ENCODE results near the gene MEOX1.

MEOX1 gene

DNA sequence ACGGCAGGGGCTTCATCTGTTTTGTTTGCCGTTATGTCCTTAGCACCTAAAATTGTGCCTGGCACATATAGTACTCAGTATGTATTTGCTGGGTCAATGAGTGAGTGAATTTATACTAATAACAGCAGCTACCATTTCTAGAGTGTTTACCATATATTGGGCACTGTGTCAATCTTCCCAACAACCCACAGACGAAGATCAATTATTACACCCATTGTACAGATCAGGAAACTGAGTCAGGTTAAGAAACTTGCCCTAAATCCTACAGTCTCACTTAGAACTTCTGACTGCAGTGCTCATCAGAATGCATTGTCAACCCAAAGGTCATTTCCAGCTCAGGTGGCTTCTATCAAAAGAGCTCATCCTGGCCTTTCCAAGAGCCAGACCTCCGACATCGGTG, 44.5 kb upstream of the MEOX1 start:
- Histone ChIP-seq H2AFZ (ENCODE audit: low read depth) (no peak overlapping the region), H3K79me2 (ENCODE audit: insufficient read depth, low read depth) (no peaks in the 10 kb centered on the region), H3K9ac (no peak overlapping the region), H4K20me1 (ENCODE audit: insufficient read depth) (no peaks in the 10 kb centered on the region), H3K4me1 (ENCODE audit: low read depth, poor library complexity, severe bottlenecking) (peaks cover 11% of the 10 kb centered on the region), H3K27me3 (ENCODE audit: insufficient read depth, low read depth) (peaks cover 8% of the 10 kb centered on the region; the same call in 1 of the 2 replicates), H3K4me3 (IDR thresholded peaks at IDR 0.05; ENCODE audit: insufficient read depth, low read depth, low read length) (no peak overlapping the region), H3K36me3 (ENCODE audit: insufficient read depth) (no peaks in the 10 kb centered on the region), H3K27ac (no peak overlapping the region), H3K4me2 (no peak overlapping the region)
- TF ChIP-seq, protein P1, sequence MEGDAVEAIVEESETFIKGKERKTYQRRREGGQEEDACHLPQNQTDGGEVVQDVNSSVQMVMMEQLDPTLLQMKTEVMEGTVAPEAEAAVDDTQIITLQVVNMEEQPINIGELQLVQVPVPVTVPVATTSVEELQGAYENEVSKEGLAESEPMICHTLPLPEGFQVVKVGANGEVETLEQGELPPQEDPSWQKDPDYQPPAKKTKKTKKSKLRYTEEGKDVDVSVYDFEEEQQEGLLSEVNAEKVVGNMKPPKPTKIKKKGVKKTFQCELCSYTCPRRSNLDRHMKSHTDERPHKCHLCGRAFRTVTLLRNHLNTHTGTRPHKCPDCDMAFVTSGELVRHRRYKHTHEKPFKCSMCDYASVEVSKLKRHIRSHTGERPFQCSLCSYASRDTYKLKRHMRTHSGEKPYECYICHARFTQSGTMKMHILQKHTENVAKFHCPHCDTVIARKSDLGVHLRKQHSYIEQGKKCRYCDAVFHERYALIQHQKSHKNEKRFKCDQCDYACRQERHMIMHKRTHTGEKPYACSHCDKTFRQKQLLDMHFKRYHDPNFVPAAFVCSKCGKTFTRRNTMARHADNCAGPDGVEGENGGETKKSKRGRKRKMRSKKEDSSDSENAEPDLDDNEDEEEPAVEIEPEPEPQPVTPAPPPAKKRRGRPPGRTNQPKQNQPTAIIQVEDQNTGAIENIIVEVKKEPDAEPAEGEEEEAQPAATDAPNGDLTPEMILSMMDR (conservative IDR thresholded peaks at IDR 0.05; ENCODE audit: low read depth, low read length) = no peak

DNA sequence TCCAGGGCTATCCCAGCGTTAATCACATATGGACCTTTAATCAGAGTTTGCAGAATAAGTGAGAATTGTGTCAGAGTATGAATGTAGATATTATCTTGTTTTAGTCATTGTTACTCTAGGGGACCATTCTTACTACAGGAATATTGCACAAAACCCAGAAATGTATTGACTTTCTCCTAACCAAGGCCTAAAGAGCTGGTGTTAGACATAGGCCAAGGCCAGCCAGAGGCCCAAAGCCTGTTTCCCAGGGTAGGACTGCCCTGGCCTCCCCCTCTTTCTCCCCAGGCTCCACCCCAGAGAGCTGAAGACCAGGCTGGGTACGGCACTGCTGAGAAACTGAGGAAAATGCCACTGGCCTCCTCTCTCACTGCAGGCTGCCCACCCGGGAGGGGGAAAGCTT, 41.9 kb upstream of the MEOX1 start:
- no peaks in the 10 kb centered on the region for H4K20me1 ChIP-seq (ENCODE audit: insufficient read depth)
- H3K36me3 ChIP-seq (ENCODE audit: insufficient read depth) = no peaks in the 10 kb centered on the region
- no peak overlapping the region for H3K4me2 ChIP-seq
- H3K27me3 ChIP-seq (ENCODE audit: insufficient read depth, low read depth) = peaks cover 24% of the 10 kb centered on the region
- H2AFZ ChIP-seq (ENCODE audit: low read depth) = no peak overlapping the region
- H3K4me3 ChIP-seq (IDR thresholded peaks at IDR 0.05; ENCODE audit: insufficient read depth, low read depth, low read length) = no peak overlapping the region
- TF ChIP-seq, protein P1 (conservative IDR thresholded peaks at IDR 0.05; ENCODE audit: low read depth, low read length) = no peak
- peaks cover 19% of the 10 kb centered on the region for H3K4me1 ChIP-seq (ENCODE audit: low read depth, poor library complexity, severe bottlenecking)
- H3K79me2 ChIP-seq (ENCODE audit: insufficient read depth, low read depth) = no peaks in the 10 kb centered on the region
- H3K27ac ChIP-seq = no peak overlapping the region
- no peak overlapping the region for H3K9ac ChIP-seq

DNA sequence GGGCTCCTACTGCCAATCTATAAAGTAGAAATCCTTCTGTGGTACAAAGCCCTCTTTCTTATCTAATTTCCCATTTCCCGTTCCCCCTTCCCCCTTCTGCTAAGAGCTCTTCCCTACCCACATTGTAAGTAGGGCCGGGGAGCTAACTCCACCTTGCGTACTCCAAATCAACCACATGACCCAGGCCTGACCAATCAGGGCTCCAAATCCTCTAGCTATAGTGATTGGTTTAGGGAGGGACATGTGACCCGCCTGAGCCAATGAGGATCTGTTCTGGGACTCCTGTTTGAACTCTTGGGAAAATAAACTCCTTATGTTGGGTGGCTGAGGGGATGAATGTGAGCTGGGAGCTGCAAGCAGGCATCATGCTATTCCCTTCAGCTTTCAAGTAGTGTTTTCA, 40.9 kb upstream of the MEOX1 start:
- Histone ChIP-seq H3K4me3 (IDR thresholded peaks at IDR 0.05; ENCODE audit: insufficient read depth, low read depth, low read length) (no peak overlapping the region), H3K79me2 (ENCODE audit: insufficient read depth, low read depth) (no peaks in the 10 kb centered on the region), H3K27ac (no peak overlapping the region), H3K9ac (no peak overlapping the region), H3K4me1 (ENCODE audit: low read depth, poor library complexity, severe bottlenecking) (peaks cover 19% of the 10 kb centered on the region), H3K36me3 (ENCODE audit: insufficient read depth) (no peaks in the 10 kb centered on the region), H2AFZ (ENCODE audit: low read depth) (no peak overlapping the region), H3K27me3 (ENCODE audit: insufficient read depth, low read depth) (peaks cover 32% of the 10 kb centered on the region), H3K4me2 (no peak overlapping the region), H4K20me1 (ENCODE audit: insufficient read depth) (no peaks in the 10 kb centered on the region)
- TF ChIP-seq, protein P1 (conservative IDR thresholded peaks at IDR 0.05; ENCODE audit: low read depth, low read length) = no peak

DNA sequence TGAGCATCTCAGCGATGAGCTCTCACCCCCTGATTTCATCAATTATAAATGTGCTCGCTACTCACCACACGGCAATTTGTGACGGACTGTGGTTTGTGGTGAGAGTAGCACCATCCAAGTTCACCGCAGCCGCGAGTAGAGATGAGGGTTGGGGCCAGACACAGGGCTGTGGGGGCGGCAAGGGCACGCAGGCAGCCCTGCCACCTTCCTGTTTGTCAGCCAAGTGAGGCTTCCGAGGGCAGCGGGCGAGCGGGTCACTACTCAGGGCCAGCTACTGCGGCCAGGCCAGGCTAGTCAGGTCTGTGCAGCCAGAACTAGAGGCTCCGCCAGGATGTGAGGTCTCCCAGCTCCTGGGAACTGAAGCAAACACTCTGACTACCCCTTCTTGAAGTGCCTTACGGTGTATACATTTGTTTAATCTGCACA, 39.6 kb upstream of the MEOX1 start:
- peaks cover 19% of the 10 kb centered on the region for H3K4me1 ChIP-seq (ENCODE audit: low read depth, poor library complexity, severe bottlenecking)
- TF ChIP-seq, protein P1 (conservative IDR thresholded peaks at IDR 0.05; ENCODE audit: low read depth, low read length) = no peak
- H3K36me3 ChIP-seq (ENCODE audit: insufficient read depth) = no peaks in the 10 kb centered on the region
- peaks cover 37% of the 10 kb centered on the region for H3K27me3 ChIP-seq (ENCODE audit: insufficient read depth, low read depth)
- no peak overlapping the region for H3K9ac ChIP-seq
- H3K27ac ChIP-seq = no peak overlapping the region
- peak overlapping the region; percentile 29; the same call in 1 of the 2 replicates for H2AFZ ChIP-seq (ENCODE audit: low read depth)
- H3K4me2 ChIP-seq = peak overlapping the region; percentile 49
- H4K20me1 ChIP-seq (ENCODE audit: insufficient read depth) = no peaks in the 10 kb centered on the region
- no peaks in the 10 kb centered on the region for H3K79me2 ChIP-seq (ENCODE audit: insufficient read depth, low read depth)
- no peak overlapping the region for H3K4me3 ChIP-seq (IDR thresholded peaks at IDR 0.05; ENCODE audit: insufficient read depth, low read depth, low read length)
